EH (cell line): ENCODE measurements around the gene PPFIA2.
A peak's percentile ranks its signal among the peaks of the same experiment; 100 is the strongest.

Source experiments
- DNase-seq: peaks from one replicate; pipeline ENCODE4 v3.0.0-alpha.2; 2015; ENCODE audit warnings: low read depth

Gene PPFIA2

DNA sequence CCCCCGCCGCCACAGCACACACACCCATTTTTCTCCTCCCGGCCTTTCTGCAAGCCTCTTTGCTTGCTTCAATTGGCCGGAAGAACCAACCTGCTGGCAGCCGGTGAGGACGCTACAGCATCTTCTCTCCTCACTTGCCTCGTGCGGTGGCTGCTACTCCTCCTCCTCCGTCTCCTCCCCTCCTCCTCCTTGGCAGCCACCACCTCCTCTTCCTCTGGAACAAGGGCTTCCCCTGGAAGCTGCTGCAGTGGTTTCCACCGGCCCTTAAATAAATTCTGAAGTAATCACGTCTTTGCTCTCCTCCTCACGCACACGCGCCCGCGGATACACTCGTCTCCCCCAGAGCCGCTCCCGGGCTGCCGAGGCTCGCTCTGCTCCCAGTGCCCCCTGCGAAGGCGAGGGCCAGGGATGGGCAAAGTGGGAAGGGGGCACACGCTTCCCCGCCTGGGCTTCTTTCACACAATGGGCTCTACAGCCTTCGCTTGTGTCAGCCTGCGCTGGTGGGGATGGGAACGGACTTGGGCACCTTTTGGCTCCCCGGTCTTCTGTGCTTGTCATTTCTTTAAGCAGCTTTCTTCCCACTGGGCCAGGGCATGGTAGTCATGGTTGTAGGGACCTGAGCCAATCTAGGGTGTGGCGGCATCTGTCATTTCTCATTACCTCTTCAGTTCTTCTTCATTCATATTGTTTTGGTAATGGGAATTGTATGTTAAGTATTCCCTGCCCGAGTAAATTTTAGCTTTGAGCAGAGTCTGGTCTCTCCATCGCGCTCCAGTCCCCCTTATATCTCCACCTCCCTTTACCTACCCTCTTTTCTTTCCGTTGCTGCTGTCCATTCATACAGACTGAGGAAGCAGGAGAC, at the start of gene PPFIA2:
TSS of gene PPFIA2 (minus strand) at position 161 of the 862 bp plus-strand sequence.
- DNase-seq, result peak; percentile 15

DNA sequence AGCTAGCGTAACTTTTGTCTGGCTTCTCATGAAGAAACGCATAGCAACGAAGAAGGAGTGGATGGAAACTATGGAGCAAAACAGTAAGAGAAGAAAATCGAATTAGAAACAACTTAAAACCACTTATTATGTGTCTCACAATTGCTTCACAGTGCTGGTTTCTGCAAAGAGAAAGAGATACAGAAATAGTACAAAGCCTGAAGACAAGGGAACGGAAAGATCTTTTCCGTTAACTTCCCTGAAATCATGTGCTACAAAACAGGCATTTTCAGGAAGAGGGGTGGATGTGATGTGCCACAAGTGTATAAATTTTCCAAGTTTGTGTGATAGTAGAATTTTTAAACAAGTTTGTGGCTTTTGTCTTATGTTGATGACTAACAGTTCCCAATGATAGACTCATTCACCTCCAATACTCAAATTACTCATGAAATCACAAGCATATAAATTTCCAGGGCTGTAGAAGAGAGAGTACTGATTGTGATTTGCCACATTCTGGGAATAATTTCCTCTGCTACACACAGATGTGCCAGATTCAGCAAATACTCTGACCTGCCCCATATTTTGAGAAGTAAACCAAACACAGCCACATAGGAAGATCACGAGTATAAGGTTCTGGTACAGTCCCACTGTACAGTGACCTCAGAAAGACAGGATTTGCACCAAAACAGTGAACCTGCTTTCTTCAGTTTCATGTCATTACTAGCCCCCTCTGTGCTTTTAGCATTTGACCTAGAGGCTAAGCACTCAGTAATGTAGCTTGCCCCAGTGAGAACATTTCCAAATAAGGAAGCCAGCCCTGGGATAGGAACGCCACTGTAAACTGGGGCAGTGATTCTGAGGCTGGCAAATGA, 41.4 kb upstream of the PPFIA2 start:
- DNase-seq, result no peak

DNA sequence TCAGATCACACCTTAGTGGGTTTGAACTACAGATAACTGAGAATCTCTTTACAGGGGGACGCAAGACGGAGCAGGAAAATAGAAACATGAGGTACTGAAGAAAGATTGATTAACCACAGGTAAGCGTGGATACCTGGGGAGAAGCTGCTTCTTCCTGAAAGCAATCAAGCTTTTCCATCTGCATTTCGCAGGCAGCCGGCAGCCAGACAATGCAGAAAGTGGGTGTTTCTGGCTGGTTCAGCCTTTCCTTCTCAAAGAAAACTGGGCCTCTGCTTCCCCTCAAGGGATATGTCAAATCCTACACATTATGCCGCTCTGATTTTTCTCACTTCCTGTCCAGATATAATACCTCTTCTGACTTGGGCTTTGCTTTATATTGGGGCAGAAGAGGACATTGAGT, 39.1 kb upstream of the PPFIA2 start:
- no peak for DNase-seq

DNA sequence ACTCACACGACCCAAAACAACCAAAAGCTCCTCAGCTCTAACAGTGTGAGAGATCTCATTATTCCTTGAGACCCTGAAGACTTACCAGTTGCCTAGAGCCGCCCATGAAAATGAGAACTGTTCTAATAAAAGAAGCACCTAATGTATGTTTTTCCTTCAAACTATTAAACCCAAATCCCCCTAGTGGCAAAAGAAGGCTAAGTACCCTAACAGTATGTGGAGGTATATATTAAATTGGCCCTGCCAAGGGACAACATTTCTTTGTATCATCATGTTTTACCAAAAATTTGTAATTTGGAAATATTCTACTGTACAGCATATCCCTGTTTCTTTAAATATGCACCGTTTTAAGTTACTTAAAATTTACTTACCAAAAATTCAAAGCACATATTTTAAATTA, 38.0 kb upstream of the PPFIA2 start:
- DNase-seq, result no peak

DNA sequence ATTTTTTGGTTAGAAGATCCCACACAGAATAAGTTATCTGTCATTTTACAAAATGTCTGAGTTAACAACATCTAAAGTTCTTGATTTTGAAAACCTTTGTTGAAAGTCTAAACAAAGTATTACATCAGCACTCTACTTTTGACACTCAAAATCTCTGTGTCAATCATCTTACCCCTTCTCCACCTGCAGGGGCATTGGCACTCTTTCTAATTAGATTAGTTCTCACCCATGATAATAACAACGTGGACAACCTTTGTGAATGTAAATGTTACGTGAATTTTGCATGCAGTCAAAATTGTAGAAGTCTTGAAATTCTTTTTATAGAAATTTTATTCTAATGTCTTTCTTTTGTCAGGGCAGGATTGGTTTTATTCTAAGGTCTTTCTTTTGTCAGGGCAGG, 33.5 kb upstream of the PPFIA2 start:
- no peak for DNase-seq

DNA sequence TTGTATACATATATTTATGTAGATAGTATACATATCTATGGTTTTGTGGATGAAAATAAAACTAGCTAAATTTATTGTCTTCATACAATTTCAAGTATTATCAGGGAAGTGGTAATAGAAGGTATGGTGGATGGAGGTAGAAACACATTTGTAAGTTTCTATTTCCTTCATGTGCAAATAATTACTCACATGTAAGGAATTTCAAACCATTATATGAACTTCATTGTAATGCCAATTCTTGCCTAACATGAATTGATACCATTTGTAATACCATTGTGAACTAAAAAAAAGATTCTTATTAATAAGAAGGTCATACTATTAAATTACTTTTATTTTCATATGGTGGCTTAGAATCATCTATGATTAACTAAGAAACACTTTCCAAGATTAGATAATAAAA, 20.1 kb upstream of the PPFIA2 start:
- no peak for DNase-seq

DNA sequence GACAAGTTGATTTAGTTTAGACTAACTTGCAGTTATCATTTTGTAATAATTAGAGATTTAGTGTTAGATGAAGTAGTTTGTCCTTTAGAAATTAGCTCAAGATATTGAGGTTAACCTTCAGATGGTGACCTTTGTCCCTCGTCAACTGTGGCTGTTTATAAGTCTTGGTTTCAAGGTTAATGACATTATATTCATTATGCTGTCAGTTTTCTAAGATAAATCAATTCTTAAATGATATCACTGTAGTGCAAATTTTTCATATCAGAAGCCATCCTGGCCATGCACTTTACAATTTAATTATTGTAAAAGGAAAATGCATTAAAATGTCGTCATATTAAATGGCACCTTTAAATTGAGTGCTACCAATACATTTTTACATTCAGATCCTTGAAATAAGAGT, 19.6 kb upstream of the PPFIA2 start:
- DNase-seq, result no peak

DNA sequence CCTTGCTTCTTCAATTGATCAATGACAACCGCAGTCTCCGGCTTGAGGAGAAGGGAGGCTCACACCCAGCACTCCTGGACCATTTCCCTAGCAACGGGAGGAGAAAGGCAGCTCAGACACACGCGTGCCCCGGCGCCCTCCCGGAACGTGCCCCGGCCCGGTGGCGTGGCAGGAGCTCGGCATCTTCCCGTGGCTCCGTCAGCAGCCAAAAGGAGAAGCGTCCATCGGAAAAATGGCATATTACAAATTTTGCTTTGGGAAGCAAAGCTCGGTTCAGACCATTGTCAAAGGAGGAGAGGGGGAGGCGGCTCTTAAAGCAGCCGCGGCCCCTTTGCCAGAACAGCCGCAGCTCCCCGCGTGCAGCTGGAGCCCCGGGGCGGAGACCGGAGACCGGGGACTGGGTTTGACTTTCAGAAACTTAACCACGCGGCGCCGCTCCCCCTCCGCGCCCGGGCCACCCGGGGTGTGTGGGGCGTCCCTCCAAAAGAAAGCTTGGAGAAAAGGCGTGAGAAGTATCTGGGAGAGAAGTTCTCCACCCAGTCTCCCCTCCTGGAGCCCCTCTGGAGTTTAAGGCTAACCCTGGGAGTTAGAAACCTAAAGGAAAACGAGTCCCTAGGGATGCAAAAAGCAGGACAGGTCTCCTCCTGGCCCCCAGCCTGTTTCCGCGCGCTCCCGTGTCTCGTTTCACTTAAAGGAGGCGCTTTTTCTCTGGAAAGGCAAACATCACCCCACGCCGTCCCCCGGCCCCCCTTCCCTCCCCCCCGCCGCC, 545 bp downstream of the PPFIA2 start:
- peak; percentile 3 for DNase-seq

DNA sequence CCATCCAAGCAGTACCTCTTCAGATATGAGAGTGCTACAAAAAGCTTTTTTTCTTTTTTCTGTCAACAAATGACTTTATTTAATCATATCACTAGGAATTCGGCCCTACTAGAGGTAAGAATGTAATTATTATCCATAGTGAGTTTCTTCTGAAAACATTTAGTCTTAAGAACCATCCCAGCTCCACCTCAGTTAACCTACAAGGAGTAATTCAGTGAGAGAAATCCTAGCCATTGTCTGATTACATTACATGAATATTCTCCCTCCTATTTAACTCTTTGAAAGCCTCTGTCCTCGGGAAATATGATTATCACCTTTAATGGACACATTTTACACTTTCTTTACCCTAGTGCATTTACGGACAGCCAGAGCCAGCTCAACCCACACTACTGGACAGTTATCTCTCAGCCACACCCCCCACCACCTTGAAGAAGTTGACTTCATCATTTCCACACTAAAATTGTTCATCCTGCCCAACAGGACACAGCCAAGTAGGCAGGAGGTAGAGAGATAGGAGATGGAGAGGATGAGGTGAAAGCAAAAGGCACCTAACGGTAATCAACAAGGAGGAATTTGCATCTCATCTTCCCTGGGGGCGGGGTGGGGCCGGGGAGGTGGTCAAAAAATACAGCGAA, 1.3 kb downstream of the PPFIA2 start:
- DNase-seq, result no peak

DNA sequence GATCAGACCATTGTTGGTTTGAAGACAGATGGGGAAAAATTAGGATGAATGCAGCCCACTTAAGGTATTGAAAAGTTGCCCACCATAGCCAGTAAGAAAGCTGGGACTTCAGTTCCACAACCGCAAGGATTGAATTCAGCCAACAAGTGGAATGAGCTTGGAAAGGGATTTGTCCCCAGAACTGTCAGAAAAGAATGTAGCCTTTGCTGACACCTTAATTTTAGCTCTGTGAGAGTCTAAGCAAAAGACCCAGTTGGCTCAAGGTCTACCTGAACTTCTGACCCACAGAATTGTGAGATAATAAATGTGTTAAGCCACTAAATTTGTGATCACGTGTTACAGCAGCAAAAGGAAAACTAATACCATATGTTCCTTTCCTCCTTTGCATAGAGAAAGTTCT, 29.4 kb downstream of the PPFIA2 start:
- no peak for DNase-seq

DNA sequence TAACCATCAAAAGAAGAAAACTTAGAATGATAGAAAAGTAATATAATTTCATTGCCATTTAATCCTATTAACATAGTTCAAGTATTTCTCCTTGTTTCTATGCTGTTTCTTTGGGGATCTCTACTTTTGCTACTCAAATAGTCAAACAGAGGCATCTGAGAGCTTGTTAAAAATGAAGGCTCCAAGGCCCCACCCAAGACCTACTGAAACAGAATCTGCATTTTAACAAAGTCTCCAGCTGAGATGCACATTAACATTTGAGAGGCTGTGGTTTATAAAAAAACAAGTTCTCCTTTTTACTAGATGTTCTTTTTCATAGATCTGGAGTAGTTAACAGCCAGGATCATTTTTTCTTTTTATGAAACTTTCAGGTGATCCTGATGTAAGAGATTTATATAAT, 31.8 kb downstream of the PPFIA2 start:
- DNase-seq, result no peak

DNA sequence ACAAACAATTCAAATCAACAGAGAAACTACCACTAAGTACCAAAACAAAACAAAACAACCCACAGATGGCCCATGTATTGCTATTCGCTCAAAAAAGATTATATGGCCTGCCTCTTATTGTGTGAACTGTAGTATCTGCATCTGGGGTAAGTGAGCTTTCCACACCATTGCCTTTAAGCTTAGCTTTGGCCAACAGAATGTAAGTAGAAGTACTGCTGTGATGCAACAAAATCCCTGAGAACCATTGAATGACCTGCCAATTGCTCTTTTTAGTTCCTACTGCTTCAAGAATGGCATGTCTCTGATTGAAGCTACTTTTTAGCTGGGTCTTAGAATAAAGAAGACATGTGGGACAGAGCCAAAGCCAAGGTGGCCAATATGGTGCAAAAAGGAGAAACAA, 32.5 kb downstream of the PPFIA2 start:
- no peak for DNase-seq

DNA sequence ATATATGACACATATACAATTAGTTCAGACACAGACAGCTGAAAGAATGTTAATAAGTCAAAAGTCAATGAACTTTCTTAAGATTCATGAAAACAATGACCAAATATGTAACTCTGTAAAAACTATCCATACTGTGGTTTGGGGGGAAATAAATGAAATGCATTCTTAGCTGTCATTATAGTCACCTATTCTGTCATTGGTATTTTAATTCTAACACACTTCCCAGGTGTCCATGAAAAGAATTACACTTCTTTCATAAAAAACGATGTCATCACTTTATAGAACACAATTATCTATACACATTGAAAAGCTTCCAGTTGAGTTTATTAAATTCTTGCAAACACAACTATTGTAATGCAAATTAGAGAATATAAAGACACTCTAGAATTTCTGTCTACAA, 35.8 kb downstream of the PPFIA2 start:
- no peak for DNase-seq

DNA sequence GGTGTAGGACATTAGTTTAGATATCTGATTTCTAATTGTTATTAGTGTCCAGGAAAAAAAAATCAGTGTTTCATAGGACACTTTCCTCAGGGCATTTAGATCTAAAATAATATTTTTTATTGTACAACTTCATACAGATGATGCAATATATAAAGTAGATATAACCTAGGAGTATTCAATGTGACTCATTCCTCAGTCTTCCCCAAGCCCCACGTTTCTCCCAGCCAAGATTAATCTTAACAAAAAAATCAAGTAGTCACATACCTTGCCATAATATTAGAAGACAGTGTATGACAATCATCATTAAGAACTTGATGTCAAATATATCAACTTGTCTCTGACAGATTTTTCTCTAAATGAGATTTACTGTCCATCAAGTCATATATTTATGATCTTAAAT, 37.1 kb downstream of the PPFIA2 start:
- no peak for DNase-seq

DNA sequence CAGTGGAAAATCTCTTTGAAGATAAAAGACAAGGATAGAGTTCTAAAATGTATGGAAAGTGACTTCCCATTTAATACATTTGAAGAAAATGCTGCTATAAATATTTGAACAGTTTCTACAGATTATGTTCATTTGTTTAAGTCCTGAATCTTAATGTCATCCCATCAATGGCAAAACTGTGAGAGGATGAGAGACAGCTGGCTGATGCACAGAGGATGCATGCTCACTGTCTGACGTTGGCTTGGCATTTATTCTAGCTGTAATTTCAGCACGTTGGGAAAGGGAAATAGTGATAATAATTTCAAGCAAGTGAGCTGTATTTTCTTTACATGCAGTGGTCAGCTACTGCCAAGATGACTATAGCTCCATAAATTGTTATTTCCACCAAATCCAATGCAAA, 40.5 kb downstream of the PPFIA2 start:
- no peak for DNase-seq

DNA sequence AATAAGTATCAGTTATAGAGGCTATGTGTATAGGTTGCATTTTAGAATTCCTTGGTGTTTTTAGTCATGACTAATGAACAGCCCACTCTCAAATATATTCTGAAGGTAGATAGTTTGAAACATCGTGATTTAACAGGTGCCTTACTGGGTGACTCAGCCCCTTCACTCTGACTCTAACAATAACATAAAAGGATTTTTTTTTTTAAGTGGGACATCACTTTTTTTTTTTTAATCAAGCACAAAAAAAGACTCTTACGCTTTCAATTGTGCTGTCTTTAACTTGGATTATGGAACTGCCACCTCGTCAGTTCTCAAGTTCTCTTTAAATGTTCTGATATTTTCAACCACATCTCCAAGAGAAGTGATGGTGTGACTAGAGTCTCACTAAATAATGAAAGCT, 46.6 kb downstream of the PPFIA2 start:
- no peak for DNase-seq

DNA sequence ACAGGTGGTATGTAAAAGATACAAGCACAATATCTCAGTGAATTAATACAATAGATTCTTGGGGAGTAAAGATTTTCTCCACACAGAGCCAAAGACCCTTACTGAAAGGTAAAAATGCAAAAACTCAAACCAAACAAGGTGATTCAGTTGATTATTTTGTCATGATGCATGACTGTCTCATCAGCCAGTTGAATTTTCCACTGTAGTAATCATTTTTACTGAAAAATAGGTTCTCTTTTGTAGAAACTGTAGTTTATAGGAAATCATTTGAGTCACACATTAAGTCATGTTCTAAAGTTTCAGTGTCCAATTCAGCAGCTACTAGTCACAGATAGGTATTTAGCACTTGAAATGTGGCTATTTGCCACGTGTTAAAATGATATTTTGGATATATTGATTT, 53.6 kb downstream of the PPFIA2 start:
- no peak for DNase-seq

DNA sequence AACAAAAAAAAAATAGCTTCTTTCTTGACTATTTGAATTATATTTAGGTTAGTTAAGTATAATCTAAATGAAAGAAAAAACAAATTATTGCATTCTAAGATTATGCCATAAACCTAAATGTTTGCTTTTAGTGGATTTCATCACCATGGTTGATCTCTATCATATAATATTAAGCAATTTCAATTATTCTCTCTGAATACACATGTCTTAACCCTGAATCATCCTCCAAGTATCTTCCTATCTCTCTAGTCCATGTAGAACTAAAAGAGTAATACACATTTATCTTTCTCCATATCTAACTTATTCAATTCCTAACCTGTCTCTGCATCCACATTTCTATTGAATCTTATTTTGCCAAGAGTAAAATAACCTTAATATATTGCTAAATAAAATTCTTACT, 59.6 kb downstream of the PPFIA2 start:
- no peak for DNase-seq

DNA sequence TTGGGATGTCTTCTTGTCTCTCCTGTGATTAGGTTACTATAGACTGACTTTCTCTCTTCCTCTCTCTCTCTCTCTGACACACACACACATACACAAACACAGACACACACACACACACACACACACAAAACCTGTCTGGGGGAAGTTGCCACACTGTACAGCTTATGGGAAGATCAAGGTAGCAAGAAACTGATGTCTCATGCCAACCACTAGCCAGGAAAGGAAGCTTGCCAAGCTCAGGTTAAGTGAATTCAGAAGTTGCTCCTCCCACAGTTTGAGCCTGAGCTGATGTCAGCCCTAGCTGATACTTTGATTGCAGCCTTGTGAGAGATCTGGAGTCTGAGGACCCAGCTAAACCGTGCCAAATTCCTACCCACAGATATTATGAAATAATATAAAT, 67.1 kb downstream of the PPFIA2 start:
- DNase-seq, result no peak

DNA sequence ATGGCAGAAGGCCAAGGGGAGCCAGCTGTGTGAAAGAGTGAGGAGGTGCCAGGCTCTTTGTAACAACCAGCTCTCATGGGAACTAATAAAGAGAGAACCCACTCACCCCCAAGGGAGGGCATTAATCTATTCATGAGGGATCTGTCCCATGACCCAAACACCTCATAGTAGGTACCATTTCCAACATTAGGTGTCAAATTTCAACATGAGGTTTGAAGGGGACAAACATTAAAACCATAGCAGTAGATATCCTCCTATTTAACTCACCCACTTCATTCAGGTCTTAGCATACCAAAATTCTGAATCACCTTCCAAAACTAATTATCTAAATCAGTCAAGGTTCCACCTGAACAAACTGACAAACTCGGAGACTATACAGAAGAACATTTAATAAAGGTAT, 75.3 kb downstream of the PPFIA2 start:
- no peak for DNase-seq

DNA sequence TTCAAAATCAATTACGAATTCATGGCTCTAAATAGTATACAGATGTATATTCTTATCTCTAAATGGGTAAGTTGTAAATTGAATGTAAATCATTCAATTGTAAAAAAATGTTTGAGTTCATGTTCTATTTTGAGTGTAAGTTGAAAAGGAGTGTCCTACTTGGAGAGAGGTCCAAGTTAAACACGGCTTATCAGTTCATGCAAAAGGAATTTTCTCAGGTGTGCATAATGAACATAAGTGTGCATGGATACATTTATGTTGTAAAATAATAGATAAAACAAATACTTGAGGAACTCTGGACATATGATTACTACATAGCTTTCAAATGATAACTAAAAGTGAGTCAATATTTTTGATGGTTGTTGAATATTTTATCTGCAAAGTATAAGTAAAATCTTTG, 79.5 kb downstream of the PPFIA2 start:
- no peak for DNase-seq

DNA sequence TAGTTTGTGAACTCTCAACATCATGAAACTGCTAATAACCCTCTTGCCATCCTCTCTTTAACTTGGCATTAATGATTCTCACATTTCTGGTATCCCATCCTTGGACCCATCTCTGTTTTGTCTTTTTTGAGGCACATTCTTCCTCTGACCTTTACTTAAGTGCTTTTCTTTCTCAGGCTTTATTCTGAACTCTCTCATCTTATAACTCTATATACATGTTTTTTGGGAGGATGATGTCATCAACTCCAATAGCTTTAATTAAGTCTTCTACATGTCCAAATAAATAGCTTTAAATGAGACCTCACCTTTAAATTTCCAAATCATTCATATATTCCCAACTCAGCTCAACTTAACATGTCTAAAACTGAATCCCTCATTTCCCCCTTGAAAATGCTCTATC, 88.4 kb downstream of the PPFIA2 start:
- DNase-seq, result no peak
